ENCODE data around the gene RBM47.

GRCh38 chr4:40471923-40472322, 157.7 kb downstream of the RBM47 start:
- TF ChIP-seq, protein P1, sequence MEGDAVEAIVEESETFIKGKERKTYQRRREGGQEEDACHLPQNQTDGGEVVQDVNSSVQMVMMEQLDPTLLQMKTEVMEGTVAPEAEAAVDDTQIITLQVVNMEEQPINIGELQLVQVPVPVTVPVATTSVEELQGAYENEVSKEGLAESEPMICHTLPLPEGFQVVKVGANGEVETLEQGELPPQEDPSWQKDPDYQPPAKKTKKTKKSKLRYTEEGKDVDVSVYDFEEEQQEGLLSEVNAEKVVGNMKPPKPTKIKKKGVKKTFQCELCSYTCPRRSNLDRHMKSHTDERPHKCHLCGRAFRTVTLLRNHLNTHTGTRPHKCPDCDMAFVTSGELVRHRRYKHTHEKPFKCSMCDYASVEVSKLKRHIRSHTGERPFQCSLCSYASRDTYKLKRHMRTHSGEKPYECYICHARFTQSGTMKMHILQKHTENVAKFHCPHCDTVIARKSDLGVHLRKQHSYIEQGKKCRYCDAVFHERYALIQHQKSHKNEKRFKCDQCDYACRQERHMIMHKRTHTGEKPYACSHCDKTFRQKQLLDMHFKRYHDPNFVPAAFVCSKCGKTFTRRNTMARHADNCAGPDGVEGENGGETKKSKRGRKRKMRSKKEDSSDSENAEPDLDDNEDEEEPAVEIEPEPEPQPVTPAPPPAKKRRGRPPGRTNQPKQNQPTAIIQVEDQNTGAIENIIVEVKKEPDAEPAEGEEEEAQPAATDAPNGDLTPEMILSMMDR (IDR thresholded peaks at IDR 0.05), result no peak
- TF ChIP-seq ZFX (IDR thresholded peaks at IDR 0.05; ENCODE audit: borderline replicate concordance), result no peak
